Measurements from ENCODE around the gene CORIN. TPM values are rescaled to one million over a fixed set of nuclear protein-coding genes. Genes with fewer than 3 reads are reported as not detected.

Gene CORIN
- total and polyA plus RNA-seq, 10 of the 15 experiments (the other 5 are each of a cell fraction or from before 2014, with no cell fraction given): 0.02 to 0.45 (median 0.09) TPM; not detected in 3

DNA sequence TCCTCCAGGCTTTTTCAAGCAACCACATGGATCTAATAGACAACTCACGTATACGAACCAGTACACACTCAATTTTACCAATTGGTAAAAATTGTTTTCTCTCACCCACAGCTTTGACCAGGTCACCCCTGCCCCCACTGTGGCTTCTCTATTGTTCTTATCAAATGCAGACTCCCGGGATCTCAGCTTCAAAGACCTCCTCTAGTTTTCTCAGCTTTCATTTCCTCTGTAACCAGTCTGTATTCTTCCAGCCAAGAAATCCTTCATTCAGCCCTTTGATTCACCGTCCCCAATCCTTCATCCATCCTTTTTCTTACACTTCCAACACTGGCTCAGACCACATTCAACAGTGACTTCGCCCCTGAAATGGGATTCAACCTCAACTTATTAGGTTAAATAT lies 120.7 kb downstream of the CORIN start (continued):
- TF ChIP-seq, protein P1, sequence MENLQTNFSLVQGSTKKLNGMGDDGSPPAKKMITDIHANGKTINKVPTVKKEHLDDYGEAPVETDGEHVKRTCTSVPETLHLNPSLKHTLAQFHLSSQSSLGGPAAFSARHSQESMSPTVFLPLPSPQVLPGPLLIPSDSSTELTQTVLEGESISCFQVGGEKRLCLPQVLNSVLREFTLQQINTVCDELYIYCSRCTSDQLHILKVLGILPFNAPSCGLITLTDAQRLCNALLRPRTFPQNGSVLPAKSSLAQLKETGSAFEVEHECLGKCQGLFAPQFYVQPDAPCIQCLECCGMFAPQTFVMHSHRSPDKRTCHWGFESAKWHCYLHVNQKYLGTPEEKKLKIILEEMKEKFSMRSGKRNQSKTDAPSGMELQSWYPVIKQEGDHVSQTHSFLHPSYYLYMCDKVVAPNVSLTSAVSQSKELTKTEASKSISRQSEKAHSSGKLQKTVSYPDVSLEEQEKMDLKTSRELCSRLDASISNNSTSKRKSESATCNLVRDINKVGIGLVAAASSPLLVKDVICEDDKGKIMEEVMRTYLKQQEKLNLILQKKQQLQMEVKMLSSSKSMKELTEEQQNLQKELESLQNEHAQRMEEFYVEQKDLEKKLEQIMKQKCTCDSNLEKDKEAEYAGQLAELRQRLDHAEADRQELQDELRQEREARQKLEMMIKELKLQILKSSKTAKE (IDR thresholded peaks at IDR 0.05; ENCODE audit: low read depth, poor library complexity, severe bottlenecking): no peak
- TF ChIP-seq EED (IDR thresholded peaks at IDR 0.05; ENCODE audit: low read depth): no peak
- TF ChIP-seq EGR1 (IDR thresholded peaks at IDR 0.05; ENCODE audit: borderline replicate concordance in 1 of 2, low read depth in 2 of 2, low read length in 2 of 2): no peak
- TF ChIP-seq, protein P2, sequence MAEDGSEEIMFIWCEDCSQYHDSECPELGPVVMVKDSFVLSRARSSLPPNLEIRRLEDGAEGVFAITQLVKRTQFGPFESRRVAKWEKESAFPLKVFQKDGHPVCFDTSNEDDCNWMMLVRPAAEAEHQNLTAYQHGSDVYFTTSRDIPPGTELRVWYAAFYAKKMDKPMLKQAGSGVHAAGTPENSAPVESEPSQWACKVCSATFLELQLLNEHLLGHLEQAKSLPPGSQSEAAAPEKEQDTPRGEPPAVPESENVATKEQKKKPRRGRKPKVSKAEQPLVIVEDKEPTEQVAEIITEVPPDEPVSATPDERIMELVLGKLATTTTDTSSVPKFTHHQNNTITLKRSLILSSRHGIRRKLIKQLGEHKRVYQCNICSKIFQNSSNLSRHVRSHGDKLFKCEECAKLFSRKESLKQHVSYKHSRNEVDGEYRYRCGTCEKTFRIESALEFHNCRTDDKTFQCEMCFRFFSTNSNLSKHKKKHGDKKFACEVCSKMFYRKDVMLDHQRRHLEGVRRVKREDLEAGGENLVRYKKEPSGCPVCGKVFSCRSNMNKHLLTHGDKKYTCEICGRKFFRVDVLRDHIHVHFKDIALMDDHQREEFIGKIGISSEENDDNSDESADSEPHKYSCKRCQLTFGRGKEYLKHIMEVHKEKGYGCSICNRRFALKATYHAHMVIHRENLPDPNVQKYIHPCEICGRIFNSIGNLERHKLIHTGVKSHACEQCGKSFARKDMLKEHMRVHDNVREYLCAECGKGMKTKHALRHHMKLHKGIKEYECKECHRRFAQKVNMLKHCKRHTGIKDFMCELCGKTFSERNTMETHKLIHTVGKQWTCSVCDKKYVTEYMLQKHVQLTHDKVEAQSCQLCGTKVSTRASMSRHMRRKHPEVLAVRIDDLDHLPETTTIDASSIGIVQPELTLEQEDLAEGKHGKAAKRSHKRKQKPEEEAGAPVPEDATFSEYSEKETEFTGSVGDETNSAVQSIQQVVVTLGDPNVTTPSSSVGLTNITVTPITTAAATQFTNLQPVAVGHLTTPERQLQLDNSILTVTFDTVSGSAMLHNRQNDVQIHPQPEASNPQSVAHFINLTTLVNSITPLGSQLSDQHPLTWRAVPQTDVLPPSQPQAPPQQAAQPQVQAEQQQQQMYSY (CRISPR knock-in tag; IDR thresholded peaks at IDR 0.05): no peak
- no peak for TF ChIP-seq ESRRA (IDR thresholded peaks at IDR 0.05; ENCODE audit: low read length)
- TF ChIP-seq RAD21 (IDR thresholded peaks at IDR 0.05; ENCODE audit: insufficient read depth, low read depth, low read length): no peak
- TF ChIP-seq SMAD5 (IDR thresholded peaks at IDR 0.05; ENCODE audit: low read depth): no peak
- no peak for TF ChIP-seq USF1 (IDR thresholded peaks at IDR 0.05; ENCODE audit: borderline replicate concordance, extremely low read length, insufficient read depth, low read depth, low read length)
- no peak for TF ChIP-seq SP1 (IDR thresholded peaks at IDR 0.05; ENCODE audit: low read depth, low read length)
- TF ChIP-seq SUPT20H (IDR thresholded peaks at IDR 0.05; ENCODE audit: borderline replicate concordance, control insufficient read depth, low read depth, low read length): no peak
- TF ChIP-seq, protein P3, sequence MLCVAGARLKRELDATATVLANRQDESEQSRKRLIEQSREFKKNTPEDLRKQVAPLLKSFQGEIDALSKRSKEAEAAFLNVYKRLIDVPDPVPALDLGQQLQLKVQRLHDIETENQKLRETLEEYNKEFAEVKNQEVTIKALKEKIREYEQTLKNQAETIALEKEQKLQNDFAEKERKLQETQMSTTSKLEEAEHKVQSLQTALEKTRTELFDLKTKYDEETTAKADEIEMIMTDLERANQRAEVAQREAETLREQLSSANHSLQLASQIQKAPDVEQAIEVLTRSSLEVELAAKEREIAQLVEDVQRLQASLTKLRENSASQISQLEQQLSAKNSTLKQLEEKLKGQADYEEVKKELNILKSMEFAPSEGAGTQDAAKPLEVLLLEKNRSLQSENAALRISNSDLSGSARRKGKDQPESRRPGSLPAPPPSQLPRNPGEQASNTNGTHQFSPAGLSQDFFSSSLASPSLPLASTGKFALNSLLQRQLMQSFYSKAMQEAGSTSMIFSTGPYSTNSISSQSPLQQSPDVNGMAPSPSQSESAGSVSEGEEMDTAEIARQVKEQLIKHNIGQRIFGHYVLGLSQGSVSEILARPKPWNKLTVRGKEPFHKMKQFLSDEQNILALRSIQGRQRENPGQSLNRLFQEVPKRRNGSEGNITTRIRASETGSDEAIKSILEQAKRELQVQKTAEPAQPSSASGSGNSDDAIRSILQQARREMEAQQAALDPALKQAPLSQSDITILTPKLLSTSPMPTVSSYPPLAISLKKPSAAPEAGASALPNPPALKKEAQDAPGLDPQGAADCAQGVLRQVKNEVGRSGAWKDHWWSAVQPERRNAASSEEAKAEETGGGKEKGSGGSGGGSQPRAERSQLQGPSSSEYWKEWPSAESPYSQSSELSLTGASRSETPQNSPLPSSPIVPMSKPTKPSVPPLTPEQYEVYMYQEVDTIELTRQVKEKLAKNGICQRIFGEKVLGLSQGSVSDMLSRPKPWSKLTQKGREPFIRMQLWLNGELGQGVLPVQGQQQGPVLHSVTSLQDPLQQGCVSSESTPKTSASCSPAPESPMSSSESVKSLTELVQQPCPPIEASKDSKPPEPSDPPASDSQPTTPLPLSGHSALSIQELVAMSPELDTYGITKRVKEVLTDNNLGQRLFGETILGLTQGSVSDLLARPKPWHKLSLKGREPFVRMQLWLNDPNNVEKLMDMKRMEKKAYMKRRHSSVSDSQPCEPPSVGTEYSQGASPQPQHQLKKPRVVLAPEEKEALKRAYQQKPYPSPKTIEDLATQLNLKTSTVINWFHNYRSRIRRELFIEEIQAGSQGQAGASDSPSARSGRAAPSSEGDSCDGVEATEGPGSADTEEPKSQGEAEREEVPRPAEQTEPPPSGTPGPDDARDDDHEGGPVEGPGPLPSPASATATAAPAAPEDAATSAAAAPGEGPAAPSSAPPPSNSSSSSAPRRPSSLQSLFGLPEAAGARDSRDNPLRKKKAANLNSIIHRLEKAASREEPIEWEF (IDR thresholded peaks at IDR 0.05; ENCODE audit: insufficient replicate concordance, low read depth, low read length): no peak
- TF ChIP-seq HDAC6 (IDR thresholded peaks at IDR 0.05; ENCODE audit: unreplicated experiment): no peak

Data from GM12878 (cell line).